Measurements from ENCODE around the gene OR52E4. TPM values are rescaled to one million over a fixed set of nuclear protein-coding genes. Genes with fewer than 3 reads are reported as not detected.

The OR52E4 gene
- total RNA-seq, 1 experiment from 2014 or later = not detected

DNA sequence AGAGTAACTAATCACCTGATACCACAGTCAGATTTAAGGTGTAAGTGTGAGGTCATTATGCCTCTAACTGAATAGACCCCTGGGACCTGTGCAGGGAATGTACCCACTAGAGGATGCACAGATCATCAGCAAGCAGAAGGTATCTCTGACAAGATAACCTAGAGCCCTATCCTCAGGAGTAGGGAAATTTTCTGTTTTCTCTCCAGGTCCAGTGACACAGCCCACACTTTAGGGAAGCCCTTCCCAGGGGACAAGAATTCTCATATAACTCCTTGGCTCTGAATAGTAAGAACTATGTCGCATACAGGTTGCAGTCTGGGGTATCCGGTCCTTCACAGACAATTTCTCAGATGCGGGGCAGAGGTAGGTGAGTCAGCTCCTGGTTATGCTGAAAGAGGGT lies 12.5 kb downstream of the OR52E4 start, which contains the start of gene OR52E5:
Gene OR52E5, plus strand, starts transcription at position 301 of the 400 bp plus-strand sequence. CDS start 7,569 bp downstream, outside the sequence.
- TF ChIP-seq EZH2 (IDR thresholded peaks at IDR 0.05; ENCODE audit: borderline replicate concordance, low read depth, low read length, poor library complexity, severe bottlenecking) = no peak
- TF ChIP-seq, protein P1, sequence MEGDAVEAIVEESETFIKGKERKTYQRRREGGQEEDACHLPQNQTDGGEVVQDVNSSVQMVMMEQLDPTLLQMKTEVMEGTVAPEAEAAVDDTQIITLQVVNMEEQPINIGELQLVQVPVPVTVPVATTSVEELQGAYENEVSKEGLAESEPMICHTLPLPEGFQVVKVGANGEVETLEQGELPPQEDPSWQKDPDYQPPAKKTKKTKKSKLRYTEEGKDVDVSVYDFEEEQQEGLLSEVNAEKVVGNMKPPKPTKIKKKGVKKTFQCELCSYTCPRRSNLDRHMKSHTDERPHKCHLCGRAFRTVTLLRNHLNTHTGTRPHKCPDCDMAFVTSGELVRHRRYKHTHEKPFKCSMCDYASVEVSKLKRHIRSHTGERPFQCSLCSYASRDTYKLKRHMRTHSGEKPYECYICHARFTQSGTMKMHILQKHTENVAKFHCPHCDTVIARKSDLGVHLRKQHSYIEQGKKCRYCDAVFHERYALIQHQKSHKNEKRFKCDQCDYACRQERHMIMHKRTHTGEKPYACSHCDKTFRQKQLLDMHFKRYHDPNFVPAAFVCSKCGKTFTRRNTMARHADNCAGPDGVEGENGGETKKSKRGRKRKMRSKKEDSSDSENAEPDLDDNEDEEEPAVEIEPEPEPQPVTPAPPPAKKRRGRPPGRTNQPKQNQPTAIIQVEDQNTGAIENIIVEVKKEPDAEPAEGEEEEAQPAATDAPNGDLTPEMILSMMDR (conservative IDR thresholded peaks at IDR 0.05; ENCODE audit: low read depth, low read length) = no peak
- ChIA-PET CTCF (no interaction called here), POLR2A (ENCODE audit: low non-redundant PET) (no interaction called here)
- no peak within 1 kb of the TSS for H3K4me3 ChIP-seq (ENCODE audit: low read depth, low read length, poor library complexity, severe bottlenecking)
- H3K27me3 ChIP-seq (replicated peaks; ENCODE audit: insufficient read depth, low read depth, low read length, poor library complexity) = no peaks in the 10 kb centered on the region
- H3K9me3 ChIP-seq (ENCODE audit: low read depth, low read length, poor library complexity, severe bottlenecking) = no peaks in the 10 kb centered on the region
- intact Hi-C loops (cut with micrococcal nuclease; ENCODE audit: unreplicated experiment) = loop anchor here (10.0 kb wide), 1 partner anchor 288 kb away; no protein-coding TSS in a partner anchor
- no peak for DNase-seq (ENCODE audit: low spot score)
- H3K27ac ChIP-seq (ENCODE audit: low read depth, low read length, poor library complexity, severe bottlenecking) = no peak within 1 kb of the TSS
- H3K4me1 ChIP-seq (ENCODE audit: insufficient read depth, low read length, poor library complexity, severe bottlenecking) = no peaks in the 10 kb centered on the region
- no TSS peak for BruUV-seq (replicated peaks)
- no peaks in the 10 kb centered on the region for H3K36me3 ChIP-seq (ENCODE audit: insufficient read depth, low read length, poor library complexity, severe bottlenecking)

DNA sequence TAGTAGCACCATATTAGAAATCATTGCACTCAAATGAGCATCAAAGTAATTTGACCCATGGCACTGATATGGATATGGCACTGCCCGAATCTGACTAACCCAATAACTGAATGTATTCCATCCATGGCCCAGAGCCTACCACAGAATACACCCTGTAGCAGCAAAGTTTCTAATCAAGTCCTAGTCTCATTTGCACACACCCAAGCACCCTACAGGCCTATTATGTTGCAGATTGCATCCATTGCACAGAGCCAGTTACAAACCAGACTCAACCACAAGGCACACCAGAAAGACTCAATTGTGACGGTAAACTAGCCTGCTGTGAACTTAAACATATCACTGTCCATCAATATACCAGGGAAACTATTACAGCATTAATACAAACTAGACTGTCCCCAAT lies 19.1 kb downstream of the OR52E4 start:
- POLR2A ChIA-PET (ENCODE audit: low non-redundant PET) = no interaction called here
- no peak overlapping the region for H3K4me3 ChIP-seq (ENCODE audit: low read depth, low read length, poor library complexity, severe bottlenecking)
- CTCF ChIA-PET = no interaction called here
- no TSS peak for BruUV-seq (replicated peaks)
- no peaks in the 10 kb centered on the region for H3K4me1 ChIP-seq (ENCODE audit: insufficient read depth, low read length, poor library complexity, severe bottlenecking)
- H3K27ac ChIP-seq (ENCODE audit: low read depth, low read length, poor library complexity, severe bottlenecking) = no peak overlapping the region
- H3K9me3 ChIP-seq (ENCODE audit: low read depth, low read length, poor library complexity, severe bottlenecking) = no peaks in the 10 kb centered on the region
- intact Hi-C loops (cut with micrococcal nuclease; ENCODE audit: unreplicated experiment) = loop anchor here (10.0 kb wide), 1 partner anchor 295 kb away; no protein-coding TSS in a partner anchor
- no peak for TF ChIP-seq EZH2 (IDR thresholded peaks at IDR 0.05; ENCODE audit: borderline replicate concordance, low read depth, low read length, poor library complexity, severe bottlenecking)
- TF ChIP-seq, protein P1 (conservative IDR thresholded peaks at IDR 0.05; ENCODE audit: low read depth, low read length) = no peak
- H3K36me3 ChIP-seq (ENCODE audit: insufficient read depth, low read length, poor library complexity, severe bottlenecking) = no peaks in the 10 kb centered on the region
- no peak for DNase-seq (ENCODE audit: low spot score)
- no peaks in the 10 kb centered on the region for H3K27me3 ChIP-seq (replicated peaks; ENCODE audit: insufficient read depth, low read depth, low read length, poor library complexity)

DNA sequence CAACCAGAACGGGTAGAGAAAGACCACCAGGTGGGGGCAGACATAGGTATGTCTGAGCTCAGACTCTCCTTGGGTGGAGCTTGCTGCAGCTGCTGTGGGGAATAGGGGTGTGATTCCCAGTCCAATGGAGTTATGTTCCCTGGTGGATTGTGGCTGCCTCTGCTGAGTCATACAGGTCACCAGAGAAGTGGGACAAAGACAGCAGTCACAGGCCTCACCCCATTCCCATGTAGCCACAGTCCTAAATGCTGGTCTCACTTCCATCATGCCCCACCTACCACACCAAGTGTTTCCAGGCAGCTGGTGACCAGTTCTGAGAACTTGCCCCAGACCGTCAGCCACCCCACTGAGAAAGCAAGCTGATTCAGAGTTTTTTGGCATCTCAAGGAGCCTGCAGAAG lies 30.1 kb downstream of the OR52E4 start:
- BruUV-seq (replicated peaks) = no TSS peak
- H3K9me3 ChIP-seq (ENCODE audit: low read depth, low read length, poor library complexity, severe bottlenecking) = no peaks in the 10 kb centered on the region
- H3K27ac ChIP-seq (ENCODE audit: low read depth, low read length, poor library complexity, severe bottlenecking) = no peak overlapping the region
- TF ChIP-seq EZH2 (IDR thresholded peaks at IDR 0.05; ENCODE audit: borderline replicate concordance, low read depth, low read length, poor library complexity, severe bottlenecking) = no peak
- TF ChIP-seq, protein P1 (conservative IDR thresholded peaks at IDR 0.05; ENCODE audit: low read depth, low read length) = no peak
- POLR2A ChIA-PET (ENCODE audit: low non-redundant PET) = no interaction called here
- CTCF ChIA-PET = no interaction called here
- no peaks in the 10 kb centered on the region for H3K27me3 ChIP-seq (replicated peaks; ENCODE audit: insufficient read depth, low read depth, low read length, poor library complexity)
- no peaks in the 10 kb centered on the region for H3K4me1 ChIP-seq (ENCODE audit: insufficient read depth, low read length, poor library complexity, severe bottlenecking)
- intact Hi-C loops (cut with micrococcal nuclease; ENCODE audit: unreplicated experiment) = no loop called here
- H3K36me3 ChIP-seq (ENCODE audit: insufficient read depth, low read length, poor library complexity, severe bottlenecking) = no peaks in the 10 kb centered on the region
- no peak overlapping the region for H3K4me3 ChIP-seq (ENCODE audit: low read depth, low read length, poor library complexity, severe bottlenecking)
- DNase-seq (ENCODE audit: low spot score) = no peak

Data from A673 (cell line).